Heart right ventricle (tissue), 16 donors: ENCODE measurements around the gene KCNJ3. TPM values are rescaled to one million over a fixed set of nuclear protein-coding genes. Genes with fewer than 3 reads are reported as not detected.

Experiments
- ATAC-seq, 8 donors: fragments of 200-7000 bp; cut with Tn5 transposase; one replicate each; pipeline ENCODE4 v1.9.1; 2020; ENCODE audit warnings: mild to moderate bottlenecking in 8 of 8, moderate library complexity in 8 of 8, moderate number of reproducible peaks in 1 of 8
- DNase-seq, 2 donors: peaks; one replicate each; pipeline ENCODE4 v3.0.0-alpha.2; 2020
- H3K27ac ChIP-seq, 10 donors: fragments of 200-600 bp; sonication (generic) in 2 of 10; one replicate each; pipeline versions ENCODE4 v1.5.0 to v1.8.0; 2020 to 2022; ENCODE audit warnings: mild to moderate bottlenecking in 3 of 10
- H3K27me3 ChIP-seq, 7 donors: fragments of 200-600 bp; one replicate each; pipeline ENCODE4 v1.8.0; 2021 to 2022; ENCODE audit warnings: mild to moderate bottlenecking in 2 of 7
- H3K36me3 ChIP-seq, 9 donors: fragments of 200-600 bp; sonication (generic) in 1 of 9; one replicate each; pipeline versions ENCODE4 v1.5.0 to v1.8.0; 2020 to 2022; ENCODE audit warnings: mild to moderate bottlenecking in 2 of 9
- H3K4me1 ChIP-seq, 9 donors: fragments of 200-600 bp; sonication (generic) in 1 of 9; one replicate each; pipeline versions ENCODE4 v1.5.0 to v1.8.0; 2020 to 2022; ENCODE audit warnings: mild to moderate bottlenecking in 4 of 9
- H3K4me3 ChIP-seq, 10 donors: fragments of 200-600 bp; sonication (generic) in 2 of 10; one replicate each; pipeline versions ENCODE4 v1.5.0 to v1.8.0; 2020 to 2022; ENCODE audit warnings: mild to moderate bottlenecking in 7 of 10, moderate library complexity in 2 of 10
- H3K9me3 ChIP-seq, 11 donors: fragments of 200-600 bp in 10 of 11; sonication (generic) in 2 of 11; one replicate each; pipeline versions ENCODE4 v1.5.0 to v1.8.0; 2013 to 2022; ENCODE audit warnings: mild to moderate bottlenecking in 2 of 11, control low read depth in 1 of 11, moderate library complexity in 1 of 11
- WGBS, 2 donors: extraction: QIAGEN DNeasy Blood & Tissue Kit; methylation state at CpG; one replicate each; pipeline ENCODE4 v1.1.7; 2013; ENCODE audit warnings: inconsistent platforms in 1 of 2; 5-methylcytosine and 5-hydroxymethylcytosine counted together
- intact Hi-C, 10 donors: fragments of 100-400 bp; cut with DNase I; formaldehyde crosslinking; loops; one replicate each; pipeline versions ENCODE4 v1.11.1 to v1.14.2; 2022
- polyA plus RNA-seq, 2 donors: library from polyadenylated mRNA; stranded (reverse); fragments of 200-250 nt; gene quantifications; one replicate each; pipeline ENCODE4 v1.2.3, GENCODE V29; 2013
- total RNA-seq, 10 donors: library from RNA; stranded (reverse); fragmentation: NEBNext Ultra II Directional in 3 of 10; extraction: Animal tissue kit (Norgen Biotek cat#: 25700) in 3 of 10; gene quantifications; one replicate each; pipeline versions ENCODE4 v1.2.1 to v1.2.4, GENCODE V29; 2021 to 2023
- TF ChIP-seq, protein P1 (sequence below), 9 donors: fragments of 200-600 bp; sonication (generic) in 2 of 9; IDR thresholded peaks; one replicate each; pipeline versions ENCODE4 v1.5.0 to v1.8.0; 2021 to 2022; ENCODE audit warnings: antibody characterized with exemption in 9 of 9, mild to moderate bottlenecking in 5 of 9, moderate library complexity in 1 of 9
- donor health status: Arrhythmogenic right ventricular cardiomyopathy.
- donor health status: ischemic (EF 13 %, LVEDD 7.1; RV severe dilation, severe dysfunction).
- donor health status: healthy with polysubstance abuse.
- donor health status: DM: no; HTN: yes; CAD: no.
- donor health status: DM: no; HTN: no; CAD: no.
- donor health status: ischemic (EF 25% LVEDD 6.9; RV normal size, moderate dysfunction).
- donor health status: ischemic (EF 25% LVEDD 5.7; RV mildly dilated, moderate dysfunction).
- donor health status: healthy.
- donor health status: DM: yes; HTN: yes; CAD: no.
- donor health status: Ischemic cardiomyopathy.
- donor health status: ischemic (EF 35%, LVEDD 5.7; RV mildly dilated, moderate dysfunction).
- donor health status: nonischemic (EF 11% LVEDD 7.7; RV severe dilation, severe dysfunction).
- donor health status: DM: yes; HTN: yes; CAD: no.
- donor health status: PGD.
- donor health status: ischemic (EF 29% LVEDD 5.4; RV normal size, mild dysfunction).
- donor health status: nonischemic (EF 23%, LVEDD 6.1; RV moderate dilation, normal function).

Gene KCNJ3
- total and polyA plus RNA-seq, 12 donors = 0.01 to 4.7 (median 1.5) TPM

DNA sequence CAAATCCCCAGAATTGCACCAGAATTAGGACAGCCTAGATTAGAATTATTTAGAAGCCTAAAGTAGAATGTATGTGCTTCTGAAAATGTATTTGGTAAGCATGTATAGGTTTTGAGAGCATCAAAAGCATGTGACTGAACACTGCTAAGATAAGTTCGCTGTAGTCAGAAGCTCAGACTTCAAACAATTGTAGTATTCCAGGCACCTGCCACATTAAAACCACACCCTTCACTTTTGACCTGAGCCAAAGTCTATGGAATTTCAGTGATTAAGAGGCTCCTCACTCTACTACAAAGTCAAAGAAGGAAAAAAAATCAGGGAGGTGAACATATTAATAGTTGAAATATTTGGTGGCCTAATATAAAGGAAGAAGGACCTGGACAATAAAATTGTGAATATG is 8.2 kb downstream of the KCNJ3 start:
- no peak overlapping the region for H3K27ac ChIP-seq
- H3K9me3 ChIP-seq = no peaks in the 10 kb centered on the region
- H3K4me3 ChIP-seq = no peak overlapping the region
- no peaks in the 10 kb centered on the region for H3K27me3 ChIP-seq
- ATAC-seq (no peak), DNase-seq (no peak)
- intact Hi-C loops = no loop called here
- TF ChIP-seq, protein P1, sequence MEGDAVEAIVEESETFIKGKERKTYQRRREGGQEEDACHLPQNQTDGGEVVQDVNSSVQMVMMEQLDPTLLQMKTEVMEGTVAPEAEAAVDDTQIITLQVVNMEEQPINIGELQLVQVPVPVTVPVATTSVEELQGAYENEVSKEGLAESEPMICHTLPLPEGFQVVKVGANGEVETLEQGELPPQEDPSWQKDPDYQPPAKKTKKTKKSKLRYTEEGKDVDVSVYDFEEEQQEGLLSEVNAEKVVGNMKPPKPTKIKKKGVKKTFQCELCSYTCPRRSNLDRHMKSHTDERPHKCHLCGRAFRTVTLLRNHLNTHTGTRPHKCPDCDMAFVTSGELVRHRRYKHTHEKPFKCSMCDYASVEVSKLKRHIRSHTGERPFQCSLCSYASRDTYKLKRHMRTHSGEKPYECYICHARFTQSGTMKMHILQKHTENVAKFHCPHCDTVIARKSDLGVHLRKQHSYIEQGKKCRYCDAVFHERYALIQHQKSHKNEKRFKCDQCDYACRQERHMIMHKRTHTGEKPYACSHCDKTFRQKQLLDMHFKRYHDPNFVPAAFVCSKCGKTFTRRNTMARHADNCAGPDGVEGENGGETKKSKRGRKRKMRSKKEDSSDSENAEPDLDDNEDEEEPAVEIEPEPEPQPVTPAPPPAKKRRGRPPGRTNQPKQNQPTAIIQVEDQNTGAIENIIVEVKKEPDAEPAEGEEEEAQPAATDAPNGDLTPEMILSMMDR (IDR thresholded peaks at IDR 0.05) = no peak
- no peaks in the 10 kb centered on the region for H3K36me3 ChIP-seq
- WGBS, 2 donors = 60 to 65% methylated on average over 1 of the region's 1 CpG
- H3K4me1 ChIP-seq = no peaks in the 10 kb centered on the region

DNA sequence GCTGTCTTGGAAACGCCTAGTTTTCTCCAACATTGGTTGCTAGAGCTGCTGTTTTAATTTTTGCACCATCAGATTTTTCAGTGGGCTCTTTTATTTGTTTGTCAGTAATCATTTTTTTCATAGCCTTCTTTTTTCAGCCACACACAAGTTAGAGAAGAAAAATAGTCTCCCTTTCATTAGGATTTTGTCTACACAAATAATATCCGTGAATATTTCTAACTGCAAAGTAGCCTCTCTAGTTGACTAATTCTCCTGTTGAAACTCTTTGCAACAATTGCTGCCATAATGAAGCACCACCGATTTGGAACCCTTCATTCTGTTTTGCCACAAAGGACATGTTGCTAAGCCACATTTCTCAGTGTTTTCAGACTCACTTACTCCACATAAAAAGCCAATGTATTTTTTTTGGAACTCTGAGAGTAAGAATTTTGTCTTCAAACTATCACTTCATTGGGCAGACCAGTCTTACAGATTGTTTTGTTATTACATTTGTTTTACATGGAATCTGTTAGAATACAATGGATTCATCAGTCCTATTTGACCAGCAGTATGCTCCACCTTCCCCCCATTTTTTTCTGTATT is 9.6 kb downstream of the KCNJ3 start:
- Histone ChIP-seq H3K27me3 (no peaks in the 10 kb centered on the region), H3K36me3 (no peaks in the 10 kb centered on the region), H3K27ac (no peak overlapping the region), H3K9me3 (no peaks in the 10 kb centered on the region), H3K4me1 (no peaks in the 10 kb centered on the region), H3K4me3 (no peak overlapping the region)
- DNase-seq (no peak), ATAC-seq (no peak)
- WGBS, 2 donors = 76 to 90% methylated on average over 3 of the region's 3 CpGs
- intact Hi-C loops = no loop called here
- TF ChIP-seq, protein P1 (IDR thresholded peaks at IDR 0.05) = no peak

DNA sequence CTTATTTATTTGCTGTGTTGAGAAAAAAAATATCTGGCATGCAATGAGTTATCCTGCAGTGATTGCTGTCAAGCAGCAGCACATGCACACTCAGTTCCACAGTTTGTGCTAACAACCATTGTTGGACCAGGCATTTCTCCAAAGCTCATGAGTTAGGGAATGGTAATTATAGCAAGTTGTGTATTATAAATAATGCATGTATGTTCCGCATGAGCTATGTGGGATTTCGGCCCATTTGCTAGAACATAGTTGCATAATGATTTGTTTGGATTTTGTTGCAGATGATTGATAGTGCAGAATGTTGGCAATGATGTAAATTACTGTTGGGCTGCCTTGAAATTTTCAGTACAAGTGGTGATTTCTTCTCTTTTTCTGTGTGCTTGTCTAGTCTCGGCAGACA is 10.7 kb downstream of the KCNJ3 start:
- DNase-seq (no peak), ATAC-seq (no peak)
- H3K36me3 ChIP-seq = no peaks in the 10 kb centered on the region
- H3K9me3 ChIP-seq = no peaks in the 10 kb centered on the region
- no peak overlapping the region for H3K4me3 ChIP-seq
- no peaks in the 10 kb centered on the region for H3K4me1 ChIP-seq
- no peak overlapping the region for H3K27ac ChIP-seq
- TF ChIP-seq, protein P1 (IDR thresholded peaks at IDR 0.05) = no peak
- no peaks in the 10 kb centered on the region for H3K27me3 ChIP-seq
- intact Hi-C loops = no loop called here
- 84 to 87% methylated on average over 3 of the region's 3 CpGs for WGBS, 2 donors

DNA sequence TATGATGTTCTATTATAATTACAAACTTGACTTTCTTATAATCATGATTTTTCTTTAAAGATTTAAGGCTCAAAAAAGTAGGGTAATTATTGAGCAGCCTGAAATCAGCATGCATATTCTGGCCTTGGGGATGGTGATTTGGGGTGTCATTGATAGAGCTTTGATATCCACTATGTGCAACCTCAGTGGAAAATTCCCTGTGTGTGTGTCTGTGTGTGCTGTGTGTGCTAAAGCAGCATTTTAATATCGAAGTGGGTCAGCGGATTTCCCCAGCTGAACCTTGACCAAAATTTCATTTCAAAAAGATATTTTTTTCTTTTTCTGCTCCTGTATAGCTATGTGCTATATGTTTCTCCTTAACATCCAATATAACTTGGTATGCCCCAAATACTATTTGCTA is 11.6 kb downstream of the KCNJ3 start:
- Histone ChIP-seq H3K27me3 (no peaks in the 10 kb centered on the region), H3K36me3 (no peaks in the 10 kb centered on the region), H3K9me3 (no peaks in the 10 kb centered on the region), H3K4me1 (no peaks in the 10 kb centered on the region), H3K27ac (no peak overlapping the region), H3K4me3 (no peak overlapping the region)
- TF ChIP-seq, protein P1 (IDR thresholded peaks at IDR 0.05) = no peak
- intact Hi-C loops = no loop called here
- WGBS, 2 donors = 95 to 96% methylated on average over 2 of the region's 2 CpGs
- ATAC-seq (no peak), DNase-seq (no peak)
